HepG2 (cell line): ENCODE results near the gene PAXX. TPM values are rescaled to one million over a fixed set of nuclear protein-coding genes. Genes with fewer than 3 reads are reported as not detected.

Experiments
- CEBPG ChIP-seq: IDR thresholded peaks from 2 replicates; pipeline ENCODE4 v1.6.1; 2016
- EHMT2 ChIP-seq: fragments of 200-600 bp; sonication (generic); IDR thresholded peaks from 2 replicates; pipeline ENCODE4 v1.7.0; 2017; ENCODE audit warnings: antibody characterized with exemption, low read depth, low read length, borderline replicate concordance
- HNRNPK ChIP-seq: fragments of 200-400 bp; formaldehyde crosslinking; IDR thresholded peaks from 2 replicates; pipeline ENCODE4 v1.6.1; 2018; ENCODE audit warnings: low read length, low read depth, moderate library complexity, mild to moderate bottlenecking; ENCODE audit not compliant: poor library complexity, severe bottlenecking
- HNRNPL ChIP-seq: fragments of 200-400 bp; formaldehyde crosslinking; IDR thresholded peaks from 2 replicates; pipeline ENCODE4 v1.6.1; 2017; ENCODE audit warnings: mild to moderate bottlenecking, low read depth, low read length
- KAT8 ChIP-seq: IDR thresholded peaks from 2 replicates; pipeline ENCODE4 v1.6.1; 2016; ENCODE audit warnings: missing genetic modification reagents, missing compliant biosample characterization
- KDM3A ChIP-seq: IDR thresholded peaks from 2 replicates; pipeline ENCODE4 v1.6.1; 2018; ENCODE audit warnings: low read depth, missing compliant biosample characterization
- PATZ1 ChIP-seq: sonication (generic); formaldehyde crosslinking; IDR thresholded peaks from 2 replicates; pipeline ENCODE4 v1.4.0; 2020; ENCODE audit warnings: missing genetic modification reagents
- PCBP1 ChIP-seq: fragments of 200-400 bp; formaldehyde crosslinking; IDR thresholded peaks from 2 replicates; pipeline ENCODE4 v1.6.1; 2017; ENCODE audit warnings: mild to moderate bottlenecking, low read depth, low read length, borderline replicate concordance
- TEF ChIP-seq: sonication (generic); formaldehyde crosslinking; IDR thresholded peaks from 2 replicates; pipeline ENCODE4 v1.5.0; 2020; ENCODE audit warnings: missing genetic modification reagents
- ZNF256 ChIP-seq: sonication (generic); formaldehyde crosslinking; conservative IDR thresholded peaks from 2 replicates; pipeline ENCODE4 v1.4.0; 2020; ENCODE audit warnings: missing genetic modification reagents
- ZNF468 ChIP-seq: sonication (generic); formaldehyde crosslinking; IDR thresholded peaks from 2 replicates; pipeline ENCODE4 v1.8.0; 2022; ENCODE audit warnings: mild to moderate bottlenecking, moderate library complexity, missing genetic modification reagents
- ZNF557 ChIP-seq: sonication (generic); formaldehyde crosslinking; IDR thresholded peaks from 2 replicates; pipeline ENCODE4 v1.4.0; 2020; ENCODE audit warnings: missing genetic modification reagents
- ZNF598 ChIP-seq: sonication (generic); formaldehyde crosslinking; IDR thresholded peaks from 2 replicates; pipeline ENCODE4 v1.5.1; 2020; ENCODE audit warnings: mild to moderate bottlenecking, missing genetic modification reagents, borderline replicate concordance
- polyA plus RNA-seq, 8 experiments: library from polyadenylated mRNA; depleted of rRNA in 3 of 8; stranded (reverse) in 7 of 8; unstranded in 1 of 8; fragments of >200 nt; fragmentation: Illumina TruSeq in 4 of 8; extraction: Trizol in 4 of 8; gene quantifications; 2 replicates each; pipeline versions ENCODE4 v1.2.1 to v1.2.3, GENCODE V29; 2011 to 2016; ENCODE audit warnings: low read depth in 4 of 8, missing spikeins in 1 of 8, mixed read lengths in 1 of 8; ENCODE audit not compliant: insufficient read depth in 1 of 8
- total RNA-seq, 5 experiments: library from RNA; depleted of rRNA; stranded (reverse); fragments of >200 nt; fragmentation: Illumina TruSeq; extraction: Trizol; gene quantifications; 2 replicates each; pipeline ENCODE4 v1.2.3, GENCODE V29; 2016; ENCODE audit warnings: low read depth in 1 of 5
- TF ChIP-seq, protein P1 (sequence below): sonication (generic); formaldehyde crosslinking; IDR thresholded peaks from 2 replicates; pipeline ENCODE4 v1.4.0; 2020; ENCODE audit warnings: low read depth, mild to moderate bottlenecking, missing genetic modification reagents
- TF ChIP-seq, protein P2 (sequence below): fragments of 450-650 bp; IDR thresholded peaks from 2 replicates; pipeline ENCODE4 v1.6.1; 2017
- TF ChIP-seq, protein P3 (sequence below): sonication (generic); formaldehyde crosslinking; IDR thresholded peaks from 2 replicates; pipeline ENCODE4 v1.5.0; 2020; ENCODE audit warnings: missing genetic modification reagents
- TF ChIP-seq, protein P4 (sequence below): sonication (generic); formaldehyde crosslinking; IDR thresholded peaks from 2 replicates; pipeline ENCODE4 v1.4.0; 2020; ENCODE audit warnings: missing genetic modification reagents; ENCODE audit errors: not compliant biosample characterization
- TF ChIP-seq, protein P5 (sequence below): sonication (generic); formaldehyde crosslinking; IDR thresholded peaks from 2 replicates; pipeline ENCODE4 v1.9.0; 2022; ENCODE audit warnings: low read depth, missing genetic modification reagents
- TF ChIP-seq, protein P6 (sequence below): sonication (generic); IDR thresholded peaks from 2 replicates; pipeline ENCODE4 v1.6.1; 2016; ENCODE audit warnings: low read depth, borderline replicate concordance

Gene PAXX
- total and polyA plus RNA-seq, 2 of the 13 experiments (the other 11 are each of a cell fraction or from before 2014, with no cell fraction given) = 14.0 to 31.9 TPM

GRCh38 chr9:137034039-137034708, 42.0 kb downstream of the PAXX start (continued):
- no peak for TF ChIP-seq TEF (CRISPR knock-in tag)
- peak; percentile 67; the same call in 1 of the 2 replicates for TF ChIP-seq HNRNPL
- 0 out of 2 replicates have a peak, but pooled peaks have one; percentile 55 for TF ChIP-seq PCBP1
- TF ChIP-seq ZNF468 (CRISPR knock-in tag) = no peak
- TF ChIP-seq CEBPG (CRISPR knock-in tag) = peak; percentile 51; the same call in 1 of the 2 replicates
- TF ChIP-seq, protein P1, sequence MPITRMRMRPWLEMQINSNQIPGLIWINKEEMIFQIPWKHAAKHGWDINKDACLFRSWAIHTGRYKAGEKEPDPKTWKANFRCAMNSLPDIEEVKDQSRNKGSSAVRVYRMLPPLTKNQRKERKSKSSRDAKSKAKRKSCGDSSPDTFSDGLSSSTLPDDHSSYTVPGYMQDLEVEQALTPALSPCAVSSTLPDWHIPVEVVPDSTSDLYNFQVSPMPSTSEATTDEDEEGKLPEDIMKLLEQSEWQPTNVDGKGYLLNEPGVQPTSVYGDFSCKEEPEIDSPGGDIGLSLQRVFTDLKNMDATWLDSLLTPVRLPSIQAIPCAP (CRISPR knock-in tag) = no peak
- TF ChIP-seq, protein P2, sequence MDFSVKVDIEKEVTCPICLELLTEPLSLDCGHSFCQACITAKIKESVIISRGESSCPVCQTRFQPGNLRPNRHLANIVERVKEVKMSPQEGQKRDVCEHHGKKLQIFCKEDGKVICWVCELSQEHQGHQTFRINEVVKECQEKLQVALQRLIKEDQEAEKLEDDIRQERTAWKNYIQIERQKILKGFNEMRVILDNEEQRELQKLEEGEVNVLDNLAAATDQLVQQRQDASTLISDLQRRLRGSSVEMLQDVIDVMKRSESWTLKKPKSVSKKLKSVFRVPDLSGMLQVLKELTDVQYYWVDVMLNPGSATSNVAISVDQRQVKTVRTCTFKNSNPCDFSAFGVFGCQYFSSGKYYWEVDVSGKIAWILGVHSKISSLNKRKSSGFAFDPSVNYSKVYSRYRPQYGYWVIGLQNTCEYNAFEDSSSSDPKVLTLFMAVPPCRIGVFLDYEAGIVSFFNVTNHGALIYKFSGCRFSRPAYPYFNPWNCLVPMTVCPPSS = no peak
- TF ChIP-seq KAT8 = no peak
- no peak for TF ChIP-seq ZNF598 (CRISPR knock-in tag)
- no peak for TF ChIP-seq KDM3A (CRISPR knock-in tag)
- TF ChIP-seq, protein P3, sequence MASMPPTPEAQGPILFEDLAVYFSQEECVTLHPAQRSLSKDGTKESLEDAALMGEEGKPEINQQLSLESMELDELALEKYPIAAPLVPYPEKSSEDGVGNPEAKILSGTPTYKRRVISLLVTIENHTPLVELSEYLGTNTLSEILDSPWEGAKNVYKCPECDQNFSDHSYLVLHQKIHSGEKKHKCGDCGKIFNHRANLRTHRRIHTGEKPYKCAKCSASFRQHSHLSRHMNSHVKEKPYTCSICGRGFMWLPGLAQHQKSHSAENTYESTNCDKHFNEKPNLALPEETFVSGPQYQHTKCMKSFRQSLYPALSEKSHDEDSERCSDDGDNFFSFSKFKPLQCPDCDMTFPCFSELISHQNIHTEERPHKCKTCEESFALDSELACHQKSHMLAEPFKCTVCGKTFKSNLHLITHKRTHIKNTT (CRISPR knock-in tag) = no peak
- TF ChIP-seq, protein P4, sequence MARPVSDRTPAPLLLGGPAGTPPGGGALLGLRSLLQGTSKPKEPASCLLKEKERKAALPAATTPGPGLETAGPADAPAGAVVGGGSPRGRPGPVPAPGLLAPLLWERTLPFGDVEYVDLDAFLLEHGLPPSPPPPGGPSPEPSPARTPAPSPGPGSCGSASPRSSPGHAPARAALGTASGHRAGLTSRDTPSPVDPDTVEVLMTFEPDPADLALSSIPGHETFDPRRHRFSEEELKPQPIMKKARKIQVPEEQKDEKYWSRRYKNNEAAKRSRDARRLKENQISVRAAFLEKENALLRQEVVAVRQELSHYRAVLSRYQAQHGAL (CRISPR knock-in tag) = no peak
- TF ChIP-seq ZNF256 (CRISPR knock-in tag) = no peak
- TF ChIP-seq ZNF557 (CRISPR knock-in tag) = no peak
- peak; percentile 47 for TF ChIP-seq HNRNPK
- TF ChIP-seq, protein P5, sequence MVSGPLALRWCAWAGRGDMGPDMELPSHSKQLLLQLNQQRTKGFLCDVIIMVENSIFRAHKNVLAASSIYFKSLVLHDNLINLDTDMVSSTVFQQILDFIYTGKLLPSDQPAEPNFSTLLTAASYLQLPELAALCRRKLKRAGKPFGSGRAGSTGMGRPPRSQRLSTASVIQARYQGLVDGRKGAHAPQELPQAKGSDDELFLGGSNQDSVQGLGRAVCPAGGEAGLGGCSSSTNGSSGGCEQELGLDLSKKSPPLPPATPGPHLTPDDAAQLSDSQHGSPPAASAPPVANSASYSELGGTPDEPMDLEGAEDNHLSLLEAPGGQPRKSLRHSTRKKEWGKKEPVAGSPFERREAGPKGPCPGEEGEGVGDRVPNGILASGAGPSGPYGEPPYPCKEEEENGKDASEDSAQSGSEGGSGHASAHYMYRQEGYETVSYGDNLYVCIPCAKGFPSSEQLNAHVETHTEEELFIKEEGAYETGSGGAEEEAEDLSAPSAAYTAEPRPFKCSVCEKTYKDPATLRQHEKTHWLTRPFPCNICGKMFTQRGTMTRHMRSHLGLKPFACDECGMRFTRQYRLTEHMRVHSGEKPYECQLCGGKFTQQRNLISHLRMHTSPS (CRISPR knock-in tag) = no peak
- peak; percentile 86 for TF ChIP-seq PATZ1 (CRISPR knock-in tag)
- TF ChIP-seq, protein P6, sequence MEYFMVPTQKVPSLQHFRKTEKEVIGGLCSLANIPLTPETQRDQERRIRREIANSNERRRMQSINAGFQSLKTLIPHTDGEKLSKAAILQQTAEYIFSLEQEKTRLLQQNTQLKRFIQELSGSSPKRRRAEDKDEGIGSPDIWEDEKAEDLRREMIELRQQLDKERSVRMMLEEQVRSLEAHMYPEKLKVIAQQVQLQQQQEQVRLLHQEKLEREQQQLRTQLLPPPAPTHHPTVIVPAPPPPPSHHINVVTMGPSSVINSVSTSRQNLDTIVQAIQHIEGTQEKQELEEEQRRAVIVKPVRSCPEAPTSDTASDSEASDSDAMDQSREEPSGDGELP = no peak
- no peak for TF ChIP-seq EHMT2
